ENCODE measurements around the gene LAMP2. TPM values are rescaled to one million over a fixed set of nuclear protein-coding genes. Genes with fewer than 3 reads are reported as not detected.
"Not testable (repeated sequence)": the region's sequence is repeated elsewhere in the genome, so short reads cannot be mapped to it uniquely, and the experiment has no call there.

Gene LAMP2
- total RNA-seq, 1 donor from 2014 or later = 77.7 TPM

- Mint-ChIP-seq H3K27ac (no peak overlapping the region), H3K27me3 (ENCODE audit: low read depth) (no peaks in the 10 kb centered on the region), H3K4me1 (no peaks in the 10 kb centered on the region), H3K9me3 (no peaks in the 10 kb centered on the region), H3K4me3 (no peak overlapping the region), H3K36me3 (no peaks in the 10 kb centered on the region)
- no peak for DNase-seq (ENCODE audit: low spot score in 2 of 2, unreplicated experiment in 2 of 2)
- TF ChIP-seq CTCF (IDR thresholded peaks at IDR 0.05; ENCODE audit: unreplicated experiment) = no peak
These were observed 8.4 kb upstream of the LAMP2 start for GRCh38 chrX:120477453-120477852.

GRCh38 chrX:120476714-120477113 lies 7.6 kb upstream of the LAMP2 start:
- Mint-ChIP-seq H3K27ac (no peak overlapping the region), H3K4me3 (no peak overlapping the region), H3K27me3 (ENCODE audit: low read depth) (no peaks in the 10 kb centered on the region), H3K9me3 (peaks cover under 1% of the 10 kb centered on the region), H3K36me3 (no peaks in the 10 kb centered on the region), H3K4me1 (no peaks in the 10 kb centered on the region)
- DNase-seq (ENCODE audit: low spot score in 2 of 2, unreplicated experiment in 2 of 2) = no peak
- no peak for TF ChIP-seq CTCF (IDR thresholded peaks at IDR 0.05; ENCODE audit: unreplicated experiment)

- not testable (repeated sequence) for DNase-seq (ENCODE audit: low spot score in 2 of 2, unreplicated experiment in 2 of 2); H3K27ac Mint-ChIP-seq; H3K36me3 Mint-ChIP-seq; H3K4me1 Mint-ChIP-seq; H3K27me3 Mint-ChIP-seq (ENCODE audit: low read depth); H3K4me3 Mint-ChIP-seq; H3K9me3 Mint-ChIP-seq
- TF ChIP-seq CTCF (IDR thresholded peaks at IDR 0.05; ENCODE audit: unreplicated experiment) = peak; percentile 80
These were observed 6.4 kb upstream of the LAMP2 start for GRCh38 chrX:120475447-120475846.

- TF ChIP-seq CTCF (IDR thresholded peaks at IDR 0.05; ENCODE audit: unreplicated experiment) = no peak
- H3K27me3 Mint-ChIP-seq (ENCODE audit: low read depth) = no peaks in the 10 kb centered on the region
- no peak overlapping the region for H3K27ac Mint-ChIP-seq
- no peak overlapping the region for H3K4me3 Mint-ChIP-seq
- no peaks in the 10 kb centered on the region for H3K4me1 Mint-ChIP-seq
- peaks cover 11% of the 10 kb centered on the region for H3K9me3 Mint-ChIP-seq
- H3K36me3 Mint-ChIP-seq = no peaks in the 10 kb centered on the region
- no peak for DNase-seq (ENCODE audit: low spot score in 2 of 2, unreplicated experiment in 2 of 2)
These were observed 5.0 kb upstream of the LAMP2 start for GRCh38 chrX:120474085-120474484.

GRCh38 chrX:120469657-120470056 lies 561 bp upstream of the LAMP2 start:
- Mint-ChIP-seq H3K9me3 (peaks cover 16% of the 10 kb centered on the region), H3K4me3 (peak overlapping the region; percentile 49), H3K4me1 (peaks cover 10% of the 10 kb centered on the region)
- H3K27me3 Mint-ChIP-seq (ENCODE audit: low read depth); H3K36me3 Mint-ChIP-seq; DNase-seq (ENCODE audit: low spot score in 2 of 2, unreplicated experiment in 2 of 2); H3K27ac Mint-ChIP-seq: not testable (repeated sequence)

GRCh38 chrX:120468479-120468824 lies 644 bp downstream of the LAMP2 start:
- H3K36me3 Mint-ChIP-seq = no peaks in the 10 kb centered on the region
- H3K9me3 Mint-ChIP-seq = peaks cover 16% of the 10 kb centered on the region
- no peak for TF ChIP-seq CTCF (IDR thresholded peaks at IDR 0.05; ENCODE audit: unreplicated experiment)
- peaks cover 10% of the 10 kb centered on the region for H3K4me1 Mint-ChIP-seq
- no peaks in the 10 kb centered on the region for H3K27me3 Mint-ChIP-seq (ENCODE audit: low read depth)
- DNase-seq (ENCODE audit: low spot score in 2 of 2, unreplicated experiment in 2 of 2) = no peak
- H3K27ac Mint-ChIP-seq = peak overlapping the region; percentile 96
- peak overlapping the region; percentile 83 for H3K4me3 Mint-ChIP-seq

All from mesothelial cell of epicardium (in vitro differentiated cells).